CD4-positive, alpha-beta T cell treated with Interleukin-15 for 4 hours (primary cell): ENCODE data around the gene MEGF8.
A peak's percentile ranks its signal among the peaks of the same experiment; 100 is the strongest.

Source experiments
- DNase-seq: peaks from one replicate; pipeline ENCODE4 v3.0.0-alpha.2; 2020; ENCODE audit warnings: low spot score

Gene MEGF8

GRCh38 chr19:42287017-42287826 lies 38.2 kb upstream of the MEGF8 start:
- no peak for DNase-seq

GRCh38 chr19:42287827-42288107 lies 37.7 kb upstream of the MEGF8 start:
- no peak for DNase-seq

- DNase-seq: no peak
Measured at GRCh38 chr19:42288387-42288786, 37.0 kb upstream of the MEGF8 start.

GRCh38 chr19:42288881-42289555 lies 36.4 kb upstream of the MEGF8 start:
- DNase-seq: no peak

DNA sequence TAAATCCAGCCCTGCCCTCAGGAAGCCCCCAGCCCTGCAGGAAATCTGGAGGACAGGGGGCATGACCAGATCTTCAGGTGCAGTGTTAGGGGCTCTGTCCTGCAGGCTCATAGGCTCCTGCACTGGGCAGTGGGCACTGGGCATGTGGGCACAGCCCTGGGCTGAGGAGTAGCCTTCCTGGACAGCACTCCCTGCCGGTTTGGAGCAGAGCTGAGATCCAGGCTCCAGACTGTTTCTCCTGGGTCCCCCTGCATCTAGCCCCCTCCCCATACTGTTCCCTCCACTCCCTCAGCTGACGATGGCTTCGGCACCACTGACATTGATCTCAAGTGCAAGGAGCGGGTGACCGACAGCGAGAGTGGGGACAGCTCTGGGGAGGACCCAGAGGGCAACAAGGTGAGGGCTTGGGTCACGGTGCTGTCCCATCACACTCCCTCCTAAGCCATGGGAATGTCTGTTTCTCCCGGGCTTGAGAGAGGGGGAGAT lies 35.8 kb upstream of the MEGF8 start:
- DNase-seq: no peak

DNA sequence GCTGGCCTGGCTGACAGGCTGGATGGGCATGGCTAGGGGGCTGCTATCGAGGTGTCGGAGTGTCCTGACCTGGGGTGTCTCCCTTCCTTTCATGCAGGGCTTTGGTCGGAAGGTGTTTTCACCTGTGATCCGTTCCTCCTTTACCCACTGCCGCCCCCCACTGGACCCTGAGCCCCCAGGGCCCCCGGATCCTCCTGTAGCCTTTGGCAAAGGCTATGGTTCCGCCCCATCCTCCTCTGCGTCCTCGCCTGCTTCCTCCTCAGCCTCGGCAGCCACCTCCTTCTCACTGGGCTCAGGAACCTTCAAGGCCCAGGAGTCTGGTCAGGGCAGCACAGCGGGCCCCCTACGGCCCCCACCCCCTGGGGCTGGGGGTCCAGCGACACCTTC lies 35.3 kb upstream of the MEGF8 start:
- no peak for DNase-seq

GRCh38 chr19:42290523-42291434 lies 34.7 kb upstream of the MEGF8 start:
- peak; percentile 53 for DNase-seq

GRCh38 chr19:42291435-42291810 lies 34.0 kb upstream of the MEGF8 start:
- DNase-seq: no peak

- DNase-seq: no peak
Measured at GRCh38 chr19:42292042-42292960, 33.1 kb upstream of the MEGF8 start.

DNA sequence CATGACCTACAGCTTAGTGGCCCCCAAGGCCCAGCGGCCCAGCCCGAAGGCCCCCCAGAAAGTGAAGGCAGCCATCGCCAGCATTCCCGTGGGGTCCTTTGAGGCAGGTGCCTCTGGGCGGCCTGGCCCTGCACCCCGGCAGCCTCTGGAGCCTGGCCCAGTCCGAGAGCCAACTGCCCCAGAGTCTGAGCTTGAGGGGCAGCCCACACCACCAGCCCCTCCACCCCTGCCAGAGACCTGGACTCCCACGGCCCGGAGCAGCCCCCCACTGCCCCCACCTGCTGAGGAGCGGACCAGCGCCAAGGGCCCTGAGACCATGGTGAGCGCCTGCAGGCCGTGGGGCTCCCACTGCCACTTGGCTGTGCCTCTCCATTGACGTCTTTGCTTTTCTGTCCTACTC lies 32.5 kb upstream of the MEGF8 start:
- DNase-seq: no peak

DNA sequence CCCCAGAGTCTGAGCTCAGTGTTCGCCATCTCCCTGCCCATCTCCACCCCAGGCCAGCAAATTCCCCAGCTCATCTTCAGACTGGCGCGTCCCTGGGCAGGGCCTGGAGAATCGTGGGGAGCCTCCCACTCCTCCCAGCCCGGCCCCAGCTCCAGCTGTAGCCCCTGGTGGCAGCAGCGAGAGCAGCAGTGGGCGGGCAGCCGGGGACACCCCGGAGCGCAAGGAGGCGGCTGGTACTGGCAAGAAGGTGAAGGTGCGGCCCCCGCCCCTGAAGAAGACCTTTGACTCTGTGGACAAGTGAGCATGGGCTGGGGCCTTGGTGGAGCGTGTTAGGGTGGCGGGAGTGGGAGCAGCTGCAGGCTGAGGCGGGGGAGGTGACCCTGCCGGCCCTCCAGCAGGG lies 31.9 kb upstream of the MEGF8 start:
- no peak for DNase-seq

GRCh38 chr19:42293948-42294347 lies 31.5 kb upstream of the MEGF8 start:
- no peak for DNase-seq

GRCh38 chr19:42294471-42295137 lies 30.8 kb upstream of the MEGF8 start:
- no peak for DNase-seq

DNA sequence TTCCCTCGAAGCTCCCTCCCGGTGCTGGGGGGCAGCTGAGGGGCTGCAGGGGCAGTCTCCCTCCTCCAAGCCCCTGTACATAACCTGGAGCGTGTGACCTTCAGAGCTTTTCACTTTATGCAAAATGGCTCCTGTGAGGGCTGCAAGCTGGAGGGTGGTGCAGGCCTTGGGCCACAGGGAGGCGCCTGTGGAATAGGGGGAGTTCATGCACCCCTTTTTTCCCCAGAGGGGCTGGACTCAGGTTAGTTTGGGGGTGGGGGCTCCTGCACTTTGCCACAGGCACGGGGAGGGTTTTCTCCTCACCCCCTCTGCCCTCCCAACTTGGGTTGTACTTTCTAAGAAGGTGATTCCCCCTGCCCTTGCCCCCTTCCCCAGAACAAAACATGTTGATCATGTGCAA lies 30.1 kb upstream of the MEGF8 start:
- DNase-seq: no peak

- DNase-seq: peak; percentile 90
Measured at GRCh38 chr19:42295831-42296525, 29.5 kb upstream of the MEGF8 start.

- no peak for DNase-seq
Measured at GRCh38 chr19:42297039-42297438, 28.4 kb upstream of the MEGF8 start.

- DNase-seq: no peak
Measured at GRCh38 chr19:42301646-42302203, 23.7 kb upstream of the MEGF8 start, which contains the start of gene PRR19. TSS of gene PRR19 (plus strand) at chr19:42302132. CDS start at chr19:42309585, 7,453 bp downstream.

GRCh38 chr19:42303101-42303464 lies 22.4 kb upstream of the MEGF8 start:
- no peak for DNase-seq

- no peak for DNase-seq
Measured at GRCh38 chr19:42303876-42304275, 21.6 kb upstream of the MEGF8 start.

- DNase-seq: no peak
Measured at GRCh38 chr19:42306646-42307045, 18.8 kb upstream of the MEGF8 start.
